Erythroblast (primary cell): ENCODE data around the gene OR4E2.

Experiments
- GATA1 ChIP-seq: IDR thresholded peaks from 2 replicates; pipeline ENCODE4 v1.6.1; 2011; ENCODE audit warnings: low read depth, mild to moderate bottlenecking, control low read depth, low read length, moderate library complexity
- POLR2A ChIP-seq: IDR thresholded peaks from 2 replicates; pipeline ENCODE4 v1.6.1; 2011; ENCODE audit warnings: mild to moderate bottlenecking, low read length

- TF ChIP-seq POLR2A (no peak), GATA1 (no peak)
Measured at GRCh38 chr14:21653331-21653885, at the start of gene OR4E2.
